CD4-positive, alpha-beta T cell treated with Interleukin-15 for 4 hours (primary cell): Measurements from ENCODE around the gene MRGPRD.
"Not testable (repeated sequence)": the region's sequence is repeated elsewhere in the genome, so short reads cannot be mapped to it uniquely, and the experiment has no call there.

ENCODE experiments used
- DNase-seq: peaks from one replicate; pipeline ENCODE4 v3.0.0-alpha.2; 2020; ENCODE audit warnings: low spot score

MRGPRD gene

GRCh38 chr11:68993546-68993945 is 12.8 kb upstream of the MRGPRD start:
- no peak for DNase-seq

- no peak for DNase-seq
Observed at GRCh38 chr11:68992743-68993255, 12.0 kb upstream of the MRGPRD start.

- DNase-seq = no peak
Observed at GRCh38 chr11:68990995-68991780, 10.4 kb upstream of the MRGPRD start.

- DNase-seq = no peak
Observed at GRCh38 chr11:68989936-68990606, 9.3 kb upstream of the MRGPRD start.

GRCh38 chr11:68988491-68988890 is 7.7 kb upstream of the MRGPRD start:
- no peak for DNase-seq

GRCh38 chr11:68987211-68987610 is 6.4 kb upstream of the MRGPRD start:
- no peak for DNase-seq

GRCh38 chr11:68983801-68984200 is 3.0 kb upstream of the MRGPRD start:
- DNase-seq = no peak

GRCh38 chr11:68982134-68982533 is 1.3 kb upstream of the MRGPRD start:
- DNase-seq = no peak

- DNase-seq = no peak
Observed at GRCh38 chr11:68979931-68980775, 633 bp downstream of the MRGPRD start.

GRCh38 chr11:68978931-68979594 is 1.7 kb downstream of the MRGPRD start:
- no peak for DNase-seq

GRCh38 chr11:68978626-68978930 is 2.2 kb downstream of the MRGPRD start:
- DNase-seq = no peak

- DNase-seq = no peak
Observed at GRCh38 chr11:68977781-68978625, 2.8 kb downstream of the MRGPRD start.

- no peak for DNase-seq
Observed at GRCh38 chr11:68976563-68976962, 4.2 kb downstream of the MRGPRD start.

GRCh38 chr11:68976095-68976494 is 4.7 kb downstream of the MRGPRD start:
- DNase-seq = no peak

GRCh38 chr11:68974421-68975194 is 6.2 kb downstream of the MRGPRD start:
- peak; percentile 7 for DNase-seq

GRCh38 chr11:68973706-68974105 is 7.1 kb downstream of the MRGPRD start:
- DNase-seq = not testable (repeated sequence)

GRCh38 chr11:68973219-68973618 is 7.6 kb downstream of the MRGPRD start:
- no peak for DNase-seq

- DNase-seq = no peak
Observed at GRCh38 chr11:68970921-68971636, 9.7 kb downstream of the MRGPRD start.

- no peak for DNase-seq
Observed at GRCh38 chr11:68969386-68969785, 11.4 kb downstream of the MRGPRD start.
